ENCODE measurements around the gene SSX1.
"Not testable (repeated sequence)": the region's sequence is repeated elsewhere in the genome, so short reads cannot be mapped to it uniquely, and the experiment has no call there.

Gene SSX1, protein sequence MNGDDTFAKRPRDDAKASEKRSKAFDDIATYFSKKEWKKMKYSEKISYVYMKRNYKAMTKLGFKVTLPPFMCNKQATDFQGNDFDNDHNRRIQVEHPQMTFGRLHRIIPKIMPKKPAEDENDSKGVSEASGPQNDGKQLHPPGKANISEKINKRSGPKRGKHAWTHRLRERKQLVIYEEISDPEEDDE

GRCh38 chrX:48255062-48255796, at the start of gene SSX1:
Gene SSX1 (plus strand): TSS chrX:48255392. CDS start chrX:48257242, 1,850 bp downstream.
- not testable (repeated sequence) for DNase-seq (ENCODE audit: low read depth in 2 of 3, low spot score in 2 of 3)

GRCh38 chrX:48214341-48214740, 40.9 kb upstream of the SSX1 start:
- not testable (repeated sequence) for DNase-seq (ENCODE audit: low read depth in 2 of 3, low spot score in 2 of 3)

GRCh38 chrX:48224196-48224595, 31.0 kb upstream of the SSX1 start:
- DNase-seq (ENCODE audit: low read depth in 2 of 3, low spot score in 2 of 3) = not testable (repeated sequence)

DNA sequence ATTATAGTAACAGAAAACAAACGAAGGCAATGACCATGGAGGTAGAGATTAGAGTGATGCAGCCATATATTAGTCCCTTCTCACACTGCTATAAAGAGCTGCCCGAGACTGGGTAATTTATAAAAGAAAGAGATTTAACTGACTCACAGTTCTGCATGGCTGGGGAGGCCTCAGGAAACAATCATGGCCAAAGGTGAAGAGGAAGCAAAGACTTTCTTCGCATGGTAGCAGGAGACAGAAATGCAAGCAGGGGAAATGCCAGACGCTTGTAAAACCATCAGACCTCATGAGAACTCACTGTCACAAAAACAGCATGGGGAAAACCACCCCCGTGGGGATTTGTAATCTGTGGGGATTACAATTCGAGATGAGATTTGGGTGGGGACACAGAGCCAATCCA, 2.2 kb upstream of the SSX1 start:
- DNase-seq (ENCODE audit: low read depth in 2 of 3, low spot score in 2 of 3) = not testable (repeated sequence)

DNA sequence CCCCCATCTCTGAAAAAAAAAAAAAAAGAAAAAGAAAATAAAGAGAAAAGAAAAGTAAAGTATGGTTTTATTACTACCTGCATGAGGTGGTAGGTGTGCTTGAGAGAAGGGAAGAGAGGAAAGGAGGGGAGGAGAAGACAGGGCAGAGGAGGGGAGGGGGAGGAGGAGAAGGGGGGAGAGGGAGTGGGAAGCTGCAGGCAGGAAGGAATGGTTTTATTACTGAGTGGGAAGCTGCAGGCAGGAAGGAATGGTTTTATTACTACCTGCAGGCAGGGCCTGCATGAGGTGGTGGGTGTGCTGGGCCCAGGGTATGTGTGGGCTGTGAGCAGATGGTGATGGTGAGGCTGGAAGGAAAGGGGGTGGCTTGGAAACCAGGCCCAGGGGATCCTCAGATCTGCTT, 19.2 kb downstream of the SSX1 start:
- DNase-seq (ENCODE audit: low read depth in 2 of 3, low spot score in 2 of 3) = not testable (repeated sequence)

DNA sequence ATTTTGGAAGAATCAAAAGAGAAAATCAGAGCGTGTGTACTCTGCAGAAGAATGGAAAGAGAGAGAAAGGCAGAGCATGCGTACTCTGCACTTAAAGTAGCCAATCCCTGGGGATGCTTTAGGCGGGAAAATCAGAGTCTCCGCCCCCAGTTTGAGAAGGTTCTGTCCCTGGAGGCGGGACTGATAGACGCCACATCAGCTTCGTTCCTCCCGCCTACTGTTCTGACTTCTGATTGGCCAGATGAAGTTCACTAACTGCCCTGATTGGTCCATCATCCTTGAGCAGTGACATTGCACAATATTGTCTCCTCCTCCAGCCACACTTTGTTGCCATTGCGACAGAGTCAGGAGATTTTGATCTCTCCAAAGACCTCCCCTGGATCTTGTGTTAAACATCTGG, 23.8 kb downstream of the SSX1 start:
- no peak for DNase-seq (ENCODE audit: low read depth in 2 of 3, low spot score in 2 of 3)

DNA sequence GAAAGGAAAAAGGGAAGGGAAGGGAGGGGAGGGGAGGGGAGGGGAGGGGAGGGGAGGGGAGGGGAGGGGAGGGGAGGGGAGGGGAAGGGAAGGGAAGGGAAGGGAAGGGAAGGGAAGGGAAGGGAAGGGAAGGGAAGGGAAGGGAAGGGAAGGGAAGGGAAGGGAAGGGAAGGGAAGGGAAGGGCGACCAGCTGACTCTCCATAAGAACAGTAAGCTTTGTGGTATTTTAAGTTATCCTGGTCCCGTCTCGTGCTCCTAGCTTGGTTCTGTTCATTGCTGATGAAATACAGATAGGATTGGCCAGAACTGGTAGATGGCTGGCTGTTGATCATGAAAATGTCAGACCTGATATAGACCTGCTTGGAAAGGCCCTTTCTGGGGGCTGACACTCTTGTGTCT, 25.5 kb downstream of the SSX1 start:
- DNase-seq (ENCODE audit: low read depth in 2 of 3, low spot score in 2 of 3) = not testable (repeated sequence)

GRCh38 chrX:48306175-48306574, 51.0 kb downstream of the SSX1 start:
- DNase-seq (ENCODE audit: low read depth in 2 of 3, low spot score in 2 of 3) = no peak

DNA sequence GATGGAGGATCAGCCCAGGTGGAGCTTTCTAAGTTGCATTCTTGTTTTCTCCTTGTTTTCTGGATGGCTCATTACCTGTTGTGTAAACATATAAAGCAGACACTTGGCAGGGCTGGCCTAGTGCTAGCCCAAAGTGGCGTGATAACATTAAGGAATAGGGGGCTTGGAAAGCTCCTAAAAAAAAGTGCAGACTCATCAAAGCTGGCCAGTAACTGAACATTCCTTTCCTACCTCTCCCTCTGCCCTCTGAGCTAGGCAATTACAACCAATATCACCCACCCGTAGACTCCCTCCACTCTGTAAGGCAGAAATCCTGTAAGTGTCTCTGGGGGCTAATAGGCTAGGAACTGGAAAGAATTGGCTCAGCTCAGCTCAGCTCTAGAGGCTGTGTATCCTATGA, 58.8 kb downstream of the SSX1 start:
- not testable (repeated sequence) for DNase-seq (ENCODE audit: low read depth in 2 of 3, low spot score in 2 of 3)
